SJSA1 (cell line): ENCODE measurements around the gene LIAS. TPM values are rescaled to one million over a fixed set of nuclear protein-coding genes. Genes with fewer than 3 reads are reported as not detected.
A peak's percentile ranks its signal among the peaks of the same experiment; 100 is the strongest.

Experiments
- DNase-seq, 2 experiments: peaks; one replicate each; pipeline ENCODE4 v3.0.0-alpha.2; 2015 to 2020; ENCODE audit warnings: low spot score in 2 of 2, low read depth in 1 of 2
- H3K27ac ChIP-seq: fragments of 250-450 bp; sonication (Bioruptor Pico); 2 replicates; pipeline ENCODE4 v1.5.1; 2020; ENCODE audit warnings: mild to moderate bottlenecking, moderate library complexity
- H3K27me3 ChIP-seq: fragments of 250-450 bp; sonication (Bioruptor Pico); replicated peaks from 2 replicates; pipeline ENCODE4 v1.5.1; 2020; ENCODE audit warnings: mild to moderate bottlenecking, moderate library complexity
- H3K36me3 ChIP-seq: fragments of 250-450 bp; sonication (Bioruptor Pico); 2 replicates; pipeline ENCODE4 v1.5.1; 2020; ENCODE audit warnings: mild to moderate bottlenecking
- H3K4me1 ChIP-seq: fragments of 250-450 bp; sonication (Bioruptor Pico); replicated peaks from 2 replicates; pipeline ENCODE4 v1.6.1; 2021; ENCODE audit warnings: mild to moderate bottlenecking
- H3K4me3 ChIP-seq: fragments of 250-450 bp; sonication (Bioruptor Pico); 2 replicates; pipeline ENCODE4 v1.5.1; 2020; ENCODE audit warnings: mild to moderate bottlenecking
- H3K9me3 ChIP-seq: fragments of 250-450 bp; sonication (Bioruptor Pico); replicated peaks from 2 replicates; pipeline ENCODE4 v1.5.1; 2020; ENCODE audit warnings: mild to moderate bottlenecking
- total RNA-seq: library from RNA; depleted of rRNA; stranded (reverse); fragments of >200 nt; shearing (Covaris generic); gene quantifications from 2 replicates; pipeline ENCODE4 v1.2.3, GENCODE V29; 2014; rRNA removed

The LIAS gene
- total RNA-seq, 1 experiment from 2014 or later, result 8.2 TPM

- H3K4me3 ChIP-seq, result no peak overlapping the region
- no peak for DNase-seq
- H3K9me3 ChIP-seq, result no peaks in the 10 kb centered on the region
- H3K36me3 ChIP-seq, result no peaks in the 10 kb centered on the region
- H3K27ac ChIP-seq, result 0 out of 2 replicates have a peak overlapping the region, but pooled peaks have one; percentile 6
- H3K4me1 ChIP-seq, result peaks cover 5% of the 10 kb centered on the region
- H3K27me3 ChIP-seq, result no peaks in the 10 kb centered on the region
Measured at GRCh38 chr4:39522068-39522467, 63.2 kb downstream of the LIAS start.

- no peak overlapping the region for H3K4me3 ChIP-seq
- no peak for DNase-seq
- H3K27me3 ChIP-seq, result no peaks in the 10 kb centered on the region
- no peaks in the 10 kb centered on the region for H3K9me3 ChIP-seq
- H3K27ac ChIP-seq, result no peak overlapping the region
- peaks cover 3% of the 10 kb centered on the region; the same call in 1 of the 2 replicates for H3K36me3 ChIP-seq
- peaks cover 5% of the 10 kb centered on the region for H3K4me1 ChIP-seq
Measured at GRCh38 chr4:39524161-39524957, 65.5 kb downstream of the LIAS start.

GRCh38 chr4:39525822-39526690, 67.2 kb downstream of the LIAS start:
- DNase-seq, result no peak
- H3K4me1 ChIP-seq, result peaks cover 5% of the 10 kb centered on the region
- no peaks in the 10 kb centered on the region for H3K9me3 ChIP-seq
- H3K27me3 ChIP-seq, result no peaks in the 10 kb centered on the region
- H3K36me3 ChIP-seq, result peaks cover 3% of the 10 kb centered on the region; the same call in 1 of the 2 replicates
- no peak overlapping the region; the same call in 1 of the 2 replicates for H3K27ac ChIP-seq
- peak overlapping the region; percentile 92 for H3K4me3 ChIP-seq

- peaks cover 3% of the 10 kb centered on the region for H3K4me1 ChIP-seq
- H3K9me3 ChIP-seq, result no peaks in the 10 kb centered on the region
- no peak for DNase-seq
- peak overlapping the region; percentile 92 for H3K4me3 ChIP-seq
- H3K36me3 ChIP-seq, result peaks cover 3% of the 10 kb centered on the region; the same call in 1 of the 2 replicates
- H3K27ac ChIP-seq, result peak overlapping the region; percentile 43
- no peaks in the 10 kb centered on the region for H3K27me3 ChIP-seq
Measured at GRCh38 chr4:39526765-39527295, 68.0 kb downstream of the LIAS start.

GRCh38 chr4:39527296-39528060, 68.6 kb downstream of the LIAS start, which contains the start of gene UGDH:
Gene UGDH (minus strand): TSS chr4:39527439. CDS start chr4:39521512, 5,927 bp downstream.
- Histone ChIP-seq H3K27ac (peak within 1 kb of the TSS; percentile 74), H3K27me3 (no peaks in the 10 kb centered on the region), H3K9me3 (no peaks in the 10 kb centered on the region), H3K4me3 (peak within 1 kb of the TSS; percentile 92), H3K36me3 (peaks cover 3% of the 10 kb centered on the region; the same call in 1 of the 2 replicates), H3K4me1 (no peaks in the 10 kb centered on the region; the same call in 1 of the 2 replicates)
- peak; percentile 92 to 94 for DNase-seq

GRCh38 chr4:39528061-39528465, 69.2 kb downstream of the LIAS start:
- H3K9me3 ChIP-seq, result no peaks in the 10 kb centered on the region
- no peak for DNase-seq
- H3K4me3 ChIP-seq, result peak overlapping the region; percentile 92
- no peaks in the 10 kb centered on the region; the same call in 1 of the 2 replicates for H3K4me1 ChIP-seq
- H3K27me3 ChIP-seq, result no peaks in the 10 kb centered on the region
- H3K27ac ChIP-seq, result peak overlapping the region; percentile 74
- H3K36me3 ChIP-seq, result peaks cover 3% of the 10 kb centered on the region; the same call in 1 of the 2 replicates

Other genes with a start within 250 kb of the LIAS start
- gene RFC1, start 92.7 kb upstream of the LIAS start, total RNA-seq, result 51.5 and 57.9 TPM in 2 replicates
- gene KLB, start 52.1 kb upstream of the LIAS start, total RNA-seq, result not detected in 2 replicates
- 868 and 1,737 TPM in 2 replicates for gene RPL9, start 134 bp upstream of the LIAS start, total RNA-seq
- gene UGDH, start 68.4 kb downstream of the LIAS start, total RNA-seq, result 18.2 and 27.4 TPM in 2 replicates
- gene SMIM14, start 179.8 kb downstream of the LIAS start, total RNA-seq, result 12.6 and 16.1 TPM in 2 replicates
- gene UBE2K, start 239.1 kb downstream of the LIAS start, total RNA-seq, result 13.3 and 16.8 TPM in 2 replicates